A673 (cell line): ENCODE results near the gene KRT2.

ENCODE experiments used
- CTCF ChIP-seq: fragments of 300-800, 200-600 bp; sonication (generic); conservative IDR thresholded peaks from 2 replicates; pipeline ENCODE4 v1.5.1; 2017; ENCODE audit warnings: low read depth, mild to moderate bottlenecking, antibody characterized with exemption, low read length, moderate library complexity, mixed read lengths
- EZH2 ChIP-seq: fragments of 200-600 bp; sonication (generic); IDR thresholded peaks from 2 replicates; pipeline ENCODE4 v1.6.1; 2017; ENCODE audit warnings: borderline replicate concordance, low read depth, mild to moderate bottlenecking, mixed read lengths, antibody characterized with exemption, low read length; ENCODE audit not compliant: poor library complexity, severe bottlenecking

DNA sequence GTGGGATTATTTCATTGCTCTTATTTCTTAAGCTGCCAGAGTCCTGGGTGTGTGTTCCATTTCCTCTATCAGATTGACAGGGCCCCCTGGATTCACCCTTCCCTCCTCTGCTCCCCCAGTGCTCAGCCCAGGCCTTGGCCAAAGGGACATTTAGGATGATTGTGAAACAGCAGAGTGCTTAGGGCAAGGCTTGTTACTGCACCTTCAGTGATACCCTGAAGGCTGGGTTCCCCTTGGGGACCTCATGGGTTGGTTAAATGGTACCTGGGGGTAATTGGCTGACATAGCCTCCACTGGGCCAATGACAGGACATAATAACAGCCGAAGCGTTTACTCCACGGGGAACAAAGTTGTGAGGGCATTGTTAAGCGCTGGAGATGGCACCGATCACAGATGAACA, 49.5 kb downstream of the KRT2 start:
- TF ChIP-seq CTCF (no peak), EZH2 (no peak)
